A549 (cell line): ENCODE data around the gene SLCO2A1.

ENCODE experiments used
- CTCF ChIP-seq: fragments of >200 bp; sonication (Bioruptor Twin); formaldehyde crosslinking; IDR thresholded peaks from 3 replicates; pipeline ENCODE4 v1.5.1; 2016
- ELK1 ChIP-seq: fragments of 150-350 bp; IDR thresholded peaks from 2 replicates; pipeline ENCODE4 v1.6.1; 2014; ENCODE audit warnings: low read depth, mild to moderate bottlenecking, low read length
- EP300 ChIP-seq, 2 experiments: fragments of >200 bp; sonication (Bioruptor Twin); formaldehyde crosslinking; IDR thresholded peaks; 2 replicates in 1 of 2; 3 replicates in 1 of 2; pipeline ENCODE4 v1.6.1; 2016 to 2017
- MAFK ChIP-seq: fragments of 450-650 bp; IDR thresholded peaks from 2 replicates; pipeline ENCODE4 v1.6.1; 2014; ENCODE audit not compliant: partially characterized antibody
- POLR2AphosphoS2 ChIP-seq: conservative IDR thresholded peaks from 2 replicates; pipeline ENCODE4 v1.6.1; 2012; ENCODE audit warnings: low read length, improper control_type of control experiment, inconsistent platforms
- SMC3 ChIP-seq: fragments of >200 bp; sonication (Bioruptor Twin); formaldehyde crosslinking; IDR thresholded peaks from 3 replicates; pipeline ENCODE4 v1.6.1; 2018; ENCODE audit warnings: inconsistent platforms
- USF2 ChIP-seq: fragments of 450-650 bp; IDR thresholded peaks from 2 replicates; pipeline ENCODE4 v1.6.1; 2014; ENCODE audit warnings: antibody characterized with exemption
- ZFP36 ChIP-seq: fragments of 450-650 bp; IDR thresholded peaks from 2 replicates; pipeline ENCODE4 v1.6.1; 2014; ENCODE audit warnings: borderline replicate concordance; ENCODE audit not compliant: partially characterized antibody
- TF ChIP-seq, protein P1 (sequence below): fragments of 200-600 bp; sonication (generic); IDR thresholded peaks from 2 replicates; pipeline ENCODE4 v1.6.1; 2016; ENCODE audit warnings: antibody characterized with exemption, mild to moderate bottlenecking, moderate library complexity

- TF ChIP-seq SMC3 (no peak), MAFK (no peak), USF2 (no peak), CTCF (no peak), ELK1 (no peak), EP300 (IDR thresholded peaks at IDR 0.05) (no peak), ZFP36 (no peak), POLR2AphosphoS2 (no peak)
- TF ChIP-seq, protein P1, sequence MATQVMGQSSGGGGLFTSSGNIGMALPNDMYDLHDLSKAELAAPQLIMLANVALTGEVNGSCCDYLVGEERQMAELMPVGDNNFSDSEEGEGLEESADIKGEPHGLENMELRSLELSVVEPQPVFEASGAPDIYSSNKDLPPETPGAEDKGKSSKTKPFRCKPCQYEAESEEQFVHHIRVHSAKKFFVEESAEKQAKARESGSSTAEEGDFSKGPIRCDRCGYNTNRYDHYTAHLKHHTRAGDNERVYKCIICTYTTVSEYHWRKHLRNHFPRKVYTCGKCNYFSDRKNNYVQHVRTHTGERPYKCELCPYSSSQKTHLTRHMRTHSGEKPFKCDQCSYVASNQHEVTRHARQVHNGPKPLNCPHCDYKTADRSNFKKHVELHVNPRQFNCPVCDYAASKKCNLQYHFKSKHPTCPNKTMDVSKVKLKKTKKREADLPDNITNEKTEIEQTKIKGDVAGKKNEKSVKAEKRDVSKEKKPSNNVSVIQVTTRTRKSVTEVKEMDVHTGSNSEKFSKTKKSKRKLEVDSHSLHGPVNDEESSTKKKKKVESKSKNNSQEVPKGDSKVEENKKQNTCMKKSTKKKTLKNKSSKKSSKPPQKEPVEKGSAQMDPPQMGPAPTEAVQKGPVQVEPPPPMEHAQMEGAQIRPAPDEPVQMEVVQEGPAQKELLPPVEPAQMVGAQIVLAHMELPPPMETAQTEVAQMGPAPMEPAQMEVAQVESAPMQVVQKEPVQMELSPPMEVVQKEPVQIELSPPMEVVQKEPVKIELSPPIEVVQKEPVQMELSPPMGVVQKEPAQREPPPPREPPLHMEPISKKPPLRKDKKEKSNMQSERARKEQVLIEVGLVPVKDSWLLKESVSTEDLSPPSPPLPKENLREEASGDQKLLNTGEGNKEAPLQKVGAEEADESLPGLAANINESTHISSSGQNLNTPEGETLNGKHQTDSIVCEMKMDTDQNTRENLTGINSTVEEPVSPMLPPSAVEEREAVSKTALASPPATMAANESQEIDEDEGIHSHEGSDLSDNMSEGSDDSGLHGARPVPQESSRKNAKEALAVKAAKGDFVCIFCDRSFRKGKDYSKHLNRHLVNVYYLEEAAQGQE, result no peak
These were observed 26.8 kb upstream of the SLCO2A1 start for GRCh38 chr3:134056464-134056891.
